Urothelium cell line (cell line): ENCODE measurements around the gene NFIA.
A peak's percentile ranks its signal among the peaks of the same experiment; 100 is the strongest.

Source experiments
- DNase-seq: peaks from one replicate; pipeline ENCODE4 v3.0.0; 2011; ENCODE audit warnings: low spot score, mixed read lengths
- FAIRE-seq: peaks from 2 replicates; lab custom pipeline; 2011; peaks lifted over from hg19 to GRCh38; lab: Jason Lieb, UNC

Gene NFIA

GRCh38 chr1:61082311-61083012 is at the start of gene NFIA:
TSS of gene NFIA (plus strand) at chr1:61082561.
- FAIRE-seq (no peak), DNase-seq (peak; percentile 62)

- FAIRE-seq (peak; percentile 40), DNase-seq (no peak)
These were observed 46.5 kb upstream of the NFIA start for GRCh38 chr1:61035880-61036279.

- DNase-seq (no peak), FAIRE-seq (peak; percentile 5)
These were observed 39.8 kb upstream of the NFIA start for GRCh38 chr1:61042466-61043009.

- no peak for FAIRE-seq
These were observed 39.1 kb upstream of the NFIA start for GRCh38 chr1:61043010-61043820.

GRCh38 chr1:61046434-61046833 is 35.9 kb upstream of the NFIA start:
- DNase-seq (no peak), FAIRE-seq (no peak)

More at GRCh38 chr1:61043010-61043820, 39.1 kb upstream of the NFIA start:
- peak; percentile 84 for DNase-seq

- DNase-seq (no peak), FAIRE-seq (no peak)
These were observed 35.3 kb upstream of the NFIA start for GRCh38 chr1:61047061-61047460.

GRCh38 chr1:61049850-61050540 is 32.4 kb upstream of the NFIA start:
- DNase-seq (peak; percentile 82), FAIRE-seq (no peak)

GRCh38 chr1:61050541-61051442 is 31.6 kb upstream of the NFIA start:
- peak; percentile 37 for DNase-seq
- FAIRE-seq: no peak

GRCh38 chr1:61051443-61051718 is 31.0 kb upstream of the NFIA start:
- DNase-seq (no peak), FAIRE-seq (no peak)

GRCh38 chr1:61051719-61052394 is 30.5 kb upstream of the NFIA start:
- no peak for FAIRE-seq

GRCh38 chr1:61052395-61053225 is 29.8 kb upstream of the NFIA start:
- DNase-seq (no peak), FAIRE-seq (no peak)

More at GRCh38 chr1:61051719-61052394, 30.5 kb upstream of the NFIA start:
- no peak for DNase-seq

- FAIRE-seq (no peak), DNase-seq (no peak)
These were observed 29.1 kb upstream of the NFIA start for GRCh38 chr1:61053226-61053711.

GRCh38 chr1:61053712-61054600 is 28.4 kb upstream of the NFIA start:
- no peak for FAIRE-seq
- no peak for DNase-seq

GRCh38 chr1:61054601-61054993 is 27.8 kb upstream of the NFIA start:
- no peak for FAIRE-seq
- DNase-seq: no peak

- DNase-seq (no peak), FAIRE-seq (no peak)
These were observed 27.2 kb upstream of the NFIA start for GRCh38 chr1:61055110-61055614.

GRCh38 chr1:61056196-61056572 is 26.2 kb upstream of the NFIA start:
- FAIRE-seq (no peak), DNase-seq (no peak)

GRCh38 chr1:61056573-61057439 is 25.6 kb upstream of the NFIA start:
- peak; percentile 55 for DNase-seq
- no peak for FAIRE-seq
